Kidney epithelial cell (primary cell): ENCODE results near the gene DNASE1. TPM values are rescaled to one million over a fixed set of nuclear protein-coding genes. Genes with fewer than 3 reads are reported as not detected.

Source experiments
- DNase-seq: peaks from one replicate; pipeline ENCODE4 v3.0.0-alpha.2; 2010; ENCODE audit warnings: low read depth
- H3K27me3 ChIP-seq: 2 replicates; pipeline ENCODE4 v1.6.0; 2011; ENCODE audit warnings: low read length; ENCODE audit not compliant: control insufficient read depth, insufficient read depth
- H3K36me3 ChIP-seq: 2 replicates; pipeline ENCODE4 v1.5.1; 2011; ENCODE audit warnings: low read length; ENCODE audit not compliant: control insufficient read depth, insufficient read depth
- H3K4me3 ChIP-seq: 2 replicates; pipeline ENCODE4 v1.5.1; 2011; ENCODE audit warnings: low read depth, mild to moderate bottlenecking, control low read depth, low read length
- total RNA-seq: library from RNA; depleted of rRNA; stranded (reverse); fragments of >200 nt; gene quantifications from 2 replicates; pipeline ENCODE4 v1.2.3, GENCODE V29; 2015
- TF ChIP-seq, protein P1 (sequence below): IDR thresholded peaks from 2 replicates; pipeline ENCODE4 v1.5.1; 2011; ENCODE audit warnings: mild to moderate bottlenecking, moderate library complexity, low read length, control low read depth, inconsistent platforms; ENCODE audit not compliant: insufficient read depth, poor library complexity, severe bottlenecking

Gene DNASE1
- total RNA-seq, 1 donor from 2014 or later = 13.4 TPM

DNA sequence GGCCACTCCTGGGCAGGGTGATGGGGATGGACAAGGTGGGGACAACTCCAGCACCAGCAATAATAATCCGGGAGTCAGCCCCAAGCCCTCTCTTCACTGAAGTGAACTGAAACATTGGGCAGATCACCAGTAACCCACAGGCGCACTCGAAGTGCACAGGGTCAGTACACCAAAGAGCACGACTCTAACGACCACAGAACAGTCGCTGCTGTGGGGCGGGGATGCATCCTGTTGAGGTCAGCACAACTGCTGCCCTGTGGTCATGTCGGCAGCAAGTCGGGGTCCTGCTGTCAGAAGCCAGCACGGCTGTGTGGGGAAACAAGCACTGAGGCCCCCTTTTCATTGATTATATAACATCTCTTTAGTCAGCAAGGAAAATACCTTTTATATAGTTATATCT lies 14.6 kb downstream of the DNASE1 start:
- TF ChIP-seq, protein P1, sequence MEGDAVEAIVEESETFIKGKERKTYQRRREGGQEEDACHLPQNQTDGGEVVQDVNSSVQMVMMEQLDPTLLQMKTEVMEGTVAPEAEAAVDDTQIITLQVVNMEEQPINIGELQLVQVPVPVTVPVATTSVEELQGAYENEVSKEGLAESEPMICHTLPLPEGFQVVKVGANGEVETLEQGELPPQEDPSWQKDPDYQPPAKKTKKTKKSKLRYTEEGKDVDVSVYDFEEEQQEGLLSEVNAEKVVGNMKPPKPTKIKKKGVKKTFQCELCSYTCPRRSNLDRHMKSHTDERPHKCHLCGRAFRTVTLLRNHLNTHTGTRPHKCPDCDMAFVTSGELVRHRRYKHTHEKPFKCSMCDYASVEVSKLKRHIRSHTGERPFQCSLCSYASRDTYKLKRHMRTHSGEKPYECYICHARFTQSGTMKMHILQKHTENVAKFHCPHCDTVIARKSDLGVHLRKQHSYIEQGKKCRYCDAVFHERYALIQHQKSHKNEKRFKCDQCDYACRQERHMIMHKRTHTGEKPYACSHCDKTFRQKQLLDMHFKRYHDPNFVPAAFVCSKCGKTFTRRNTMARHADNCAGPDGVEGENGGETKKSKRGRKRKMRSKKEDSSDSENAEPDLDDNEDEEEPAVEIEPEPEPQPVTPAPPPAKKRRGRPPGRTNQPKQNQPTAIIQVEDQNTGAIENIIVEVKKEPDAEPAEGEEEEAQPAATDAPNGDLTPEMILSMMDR = no peak
- Histone ChIP-seq H3K27me3 (no peaks in the 10 kb centered on the region), H3K36me3 (peaks cover 5% of the 10 kb centered on the region), H3K4me3 (no peak overlapping the region)
- DNase-seq = no peak

DNA sequence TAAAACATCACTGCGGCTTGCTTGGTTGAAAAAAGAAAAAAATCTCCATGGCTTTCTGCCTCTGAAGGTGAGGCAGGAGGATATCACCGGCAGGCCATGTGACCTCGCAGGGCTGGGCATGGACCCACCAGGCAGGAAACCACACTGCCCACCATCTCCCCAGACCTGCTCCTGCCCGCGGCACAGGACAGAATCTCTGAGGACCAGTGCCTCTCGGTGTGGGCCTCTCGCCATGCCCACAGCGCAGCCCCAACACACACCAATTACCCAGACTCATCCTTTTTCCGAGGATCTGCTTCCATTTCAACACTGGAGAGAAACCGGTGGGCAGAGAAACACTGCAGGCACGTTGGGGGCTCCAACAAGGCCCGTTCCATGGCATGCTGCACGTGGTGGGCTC lies 16.2 kb downstream of the DNASE1 start:
- TF ChIP-seq, protein P1 = no peak
- no peaks in the 10 kb centered on the region for H3K27me3 ChIP-seq
- H3K36me3 ChIP-seq = peaks cover 4% of the 10 kb centered on the region
- H3K4me3 ChIP-seq = no peak overlapping the region
- DNase-seq = no peak

DNA sequence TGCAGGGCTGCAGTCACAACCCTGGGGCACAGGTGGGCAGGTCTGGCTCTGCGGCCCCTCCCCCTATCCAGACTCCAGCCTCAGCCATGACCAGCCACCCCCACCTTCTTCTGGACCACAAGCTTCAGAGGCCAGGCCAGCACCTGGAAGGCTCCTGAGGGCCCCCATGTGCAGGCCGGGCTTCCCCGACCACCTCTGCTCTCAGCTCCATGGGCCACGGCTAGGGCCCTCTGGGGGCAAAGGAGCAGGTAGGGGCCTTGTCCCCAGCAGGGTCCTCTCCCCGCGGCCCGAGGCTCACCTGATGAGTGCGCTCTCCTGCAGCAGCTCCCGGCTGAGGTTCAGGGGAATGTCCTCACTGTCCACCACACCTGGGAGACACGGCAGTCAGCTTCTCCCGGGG lies 16.9 kb downstream of the DNASE1 start:
- Histone ChIP-seq H3K36me3 (peaks cover 4% of the 10 kb centered on the region), H3K27me3 (no peaks in the 10 kb centered on the region), H3K4me3 (no peak overlapping the region)
- TF ChIP-seq, protein P1 = no peak
- DNase-seq = no peak

DNA sequence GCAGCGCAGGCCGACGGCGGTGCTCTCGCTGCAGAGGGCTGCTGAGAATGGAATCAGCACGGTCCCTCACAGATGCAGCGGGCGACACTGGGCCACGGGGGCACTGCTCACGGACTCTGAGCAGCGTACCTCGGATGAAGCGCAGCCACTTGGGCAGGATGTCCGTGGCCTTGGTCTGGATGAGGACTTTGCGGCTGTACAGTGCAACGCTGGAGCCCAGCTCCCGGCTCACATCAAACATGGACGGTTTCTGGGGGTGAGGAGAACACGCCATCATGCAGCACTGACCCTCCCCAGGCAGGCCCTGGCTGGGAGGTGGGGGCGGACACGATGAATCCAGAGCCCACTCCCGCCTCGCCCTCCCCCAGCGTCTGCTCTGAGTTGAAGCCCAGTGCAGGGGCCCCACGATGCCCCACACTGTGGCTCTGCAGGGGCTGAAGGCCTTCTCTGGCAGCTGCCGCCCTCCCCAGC lies 18.1 kb downstream of the DNASE1 start:
- H3K27me3 ChIP-seq = no peaks in the 10 kb centered on the region
- H3K4me3 ChIP-seq = no peak overlapping the region
- TF ChIP-seq, protein P1 = no peak
- DNase-seq = no peak
- peaks cover 4% of the 10 kb centered on the region for H3K36me3 ChIP-seq

DNA sequence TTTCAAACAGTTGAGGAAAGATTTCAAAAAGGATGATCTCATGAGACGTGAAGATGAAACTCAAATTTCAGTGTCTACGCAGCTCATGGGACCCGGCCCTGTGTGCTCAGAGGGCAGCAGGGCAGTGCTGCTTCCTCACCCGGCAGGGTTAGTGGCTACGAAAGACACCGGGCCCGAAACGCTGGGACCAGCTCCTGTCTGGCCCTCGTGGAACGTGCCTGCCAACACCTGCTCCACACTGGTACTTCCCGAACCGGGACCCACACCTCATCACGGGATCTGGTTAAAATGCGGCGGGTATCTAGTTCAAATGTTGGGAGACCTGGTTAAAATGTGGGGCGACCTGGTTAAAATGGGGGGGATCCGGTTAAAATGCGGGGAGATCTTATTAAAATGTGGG lies 18.7 kb downstream of the DNASE1 start:
- Histone ChIP-seq H3K4me3 (no peak overlapping the region), H3K27me3 (no peaks in the 10 kb centered on the region), H3K36me3 (peaks cover 4% of the 10 kb centered on the region)
- no peak for DNase-seq
- TF ChIP-seq, protein P1 = no peak

DNA sequence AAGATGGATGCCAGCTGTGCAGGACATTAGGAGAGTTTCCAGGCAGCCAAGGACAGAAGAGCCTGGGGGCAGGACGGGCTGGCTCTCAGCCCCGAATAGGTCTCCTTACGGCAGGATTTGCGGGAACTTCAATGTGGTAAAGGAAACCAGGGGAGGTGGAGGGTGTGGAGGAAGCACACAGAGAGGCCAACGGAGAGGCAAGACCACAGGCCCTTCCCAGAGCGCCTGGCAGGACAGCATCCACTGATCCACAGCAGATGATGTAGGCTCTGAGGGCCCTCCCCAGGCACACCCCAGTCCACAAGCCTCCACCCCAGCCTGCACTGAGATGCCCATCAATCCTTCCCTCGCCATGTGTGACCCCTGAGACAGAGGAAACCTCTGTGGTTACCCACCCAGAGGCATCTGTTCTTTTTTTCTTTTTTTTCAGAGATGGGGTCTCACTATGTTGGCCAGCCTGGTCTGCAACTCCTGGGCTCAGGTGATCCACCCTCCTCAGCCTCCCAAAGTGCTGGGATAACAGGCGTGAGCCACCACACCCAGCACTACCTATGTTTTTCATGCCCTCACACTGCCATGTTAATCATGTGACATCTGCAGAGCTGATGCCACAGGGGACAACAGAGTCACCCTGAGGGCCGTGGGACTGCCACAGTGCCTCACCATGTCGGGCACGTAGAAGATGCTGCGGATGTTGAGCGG lies 19.3 kb downstream of the DNASE1 start:
- no peaks in the 10 kb centered on the region for H3K27me3 ChIP-seq
- no peak for DNase-seq
- TF ChIP-seq, protein P1 = no peak
- peaks cover 3% of the 10 kb centered on the region for H3K36me3 ChIP-seq
- no peak overlapping the region for H3K4me3 ChIP-seq
